ENCODE measurements around the gene ABTB2.

- no peak for TF ChIP-seq PML (IDR thresholded peaks at IDR 0.05; ENCODE audit: low read length)
- TF ChIP-seq POLR2A (IDR thresholded peaks at IDR 0.05; ENCODE audit: low read depth, low read length): no peak
- no peak for TF ChIP-seq NR2C2 (IDR thresholded peaks at IDR 0.05; ENCODE audit: borderline replicate concordance, control insufficient read depth, insufficient read length, low read depth)
- TF ChIP-seq ASH2L (IDR thresholded peaks at IDR 0.05; ENCODE audit: borderline replicate concordance, low read depth): no peak
- TF ChIP-seq ZNF24 (IDR thresholded peaks at IDR 0.05): no peak
- no peak for TF ChIP-seq BCLAF1 (IDR thresholded peaks at IDR 0.05)
- TF ChIP-seq, protein P1, sequence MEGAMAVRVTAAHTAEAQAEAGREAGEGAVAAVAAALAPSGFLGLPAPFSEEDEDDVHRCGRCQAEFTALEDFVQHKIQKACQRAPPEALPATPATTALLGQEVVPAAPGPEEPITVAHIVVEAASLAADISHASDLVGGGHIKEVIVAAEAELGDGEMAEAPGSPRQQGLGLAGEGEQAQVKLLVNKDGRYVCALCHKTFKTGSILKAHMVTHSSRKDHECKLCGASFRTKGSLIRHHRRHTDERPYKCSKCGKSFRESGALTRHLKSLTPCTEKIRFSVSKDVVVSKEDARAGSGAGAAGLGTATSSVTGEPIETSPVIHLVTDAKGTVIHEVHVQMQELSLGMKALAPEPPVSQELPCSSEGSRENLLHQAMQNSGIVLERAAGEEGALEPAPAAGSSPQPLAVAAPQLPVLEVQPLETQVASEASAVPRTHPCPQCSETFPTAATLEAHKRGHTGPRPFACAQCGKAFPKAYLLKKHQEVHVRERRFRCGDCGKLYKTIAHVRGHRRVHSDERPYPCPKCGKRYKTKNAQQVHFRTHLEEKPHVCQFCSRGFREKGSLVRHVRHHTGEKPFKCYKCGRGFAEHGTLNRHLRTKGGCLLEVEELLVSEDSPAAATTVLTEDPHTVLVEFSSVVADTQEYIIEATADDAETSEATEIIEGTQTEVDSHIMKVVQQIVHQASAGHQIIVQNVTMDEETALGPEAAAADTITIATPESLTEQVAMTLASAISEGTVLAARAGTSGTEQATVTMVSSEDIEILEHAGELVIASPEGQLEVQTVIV (IDR thresholded peaks at IDR 0.05; ENCODE audit: borderline replicate concordance, partially characterized antibody): no peak
- TF ChIP-seq GATAD2B (conservative IDR thresholded peaks at IDR 0.05; ENCODE audit: low read depth): no peak
- TF ChIP-seq, protein P2, sequence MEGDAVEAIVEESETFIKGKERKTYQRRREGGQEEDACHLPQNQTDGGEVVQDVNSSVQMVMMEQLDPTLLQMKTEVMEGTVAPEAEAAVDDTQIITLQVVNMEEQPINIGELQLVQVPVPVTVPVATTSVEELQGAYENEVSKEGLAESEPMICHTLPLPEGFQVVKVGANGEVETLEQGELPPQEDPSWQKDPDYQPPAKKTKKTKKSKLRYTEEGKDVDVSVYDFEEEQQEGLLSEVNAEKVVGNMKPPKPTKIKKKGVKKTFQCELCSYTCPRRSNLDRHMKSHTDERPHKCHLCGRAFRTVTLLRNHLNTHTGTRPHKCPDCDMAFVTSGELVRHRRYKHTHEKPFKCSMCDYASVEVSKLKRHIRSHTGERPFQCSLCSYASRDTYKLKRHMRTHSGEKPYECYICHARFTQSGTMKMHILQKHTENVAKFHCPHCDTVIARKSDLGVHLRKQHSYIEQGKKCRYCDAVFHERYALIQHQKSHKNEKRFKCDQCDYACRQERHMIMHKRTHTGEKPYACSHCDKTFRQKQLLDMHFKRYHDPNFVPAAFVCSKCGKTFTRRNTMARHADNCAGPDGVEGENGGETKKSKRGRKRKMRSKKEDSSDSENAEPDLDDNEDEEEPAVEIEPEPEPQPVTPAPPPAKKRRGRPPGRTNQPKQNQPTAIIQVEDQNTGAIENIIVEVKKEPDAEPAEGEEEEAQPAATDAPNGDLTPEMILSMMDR (IDR thresholded peaks at IDR 0.05 in 2 of 3, conservative IDR thresholded peaks at IDR 0.05 in 1 of 3; ENCODE audit: control insufficient read depth in 2 of 3, extremely low read depth in 1 of 3, insufficient read depth in 1 of 3, low read depth in 3 of 3, low read length in 3 of 3): no peak
- no peak for TF ChIP-seq NBN (IDR thresholded peaks at IDR 0.05)
- no peak for TF ChIP-seq SPI1 (IDR thresholded peaks at IDR 0.05; ENCODE audit: borderline replicate concordance, insufficient read depth, low read depth, low read length)
- no peak for TF ChIP-seq NFYB (IDR thresholded peaks at IDR 0.05; ENCODE audit: insufficient read depth, low read depth, low read length)
- TF ChIP-seq CHD2 (IDR thresholded peaks at IDR 0.05; ENCODE audit: borderline replicate concordance, low read depth, low read length): no peak
These were observed 73.7 kb downstream of the ABTB2 start for GRCh38 chr11:34284156-34284555.
